ENCODE data around the gene KCNJ18.
"Not testable (repeated sequence)": the region's sequence is repeated elsewhere in the genome, so short reads cannot be mapped to it uniquely, and the experiment has no call there.

GRCh38 chr17:21714676-21715075, 22.4 kb downstream of the KCNJ18 start:
- not testable (repeated sequence) for TF ChIP-seq POLR2A (IDR thresholded peaks at IDR 0.05; ENCODE audit: low read length); GATA1 (IDR thresholded peaks at IDR 0.05; ENCODE audit: low read depth, low read length)
